ENCODE measurements around the gene SCMH1.
"Not testable (repeated sequence)": the region's sequence is repeated elsewhere in the genome, so short reads cannot be mapped to it uniquely, and the experiment has no call there.

The SCMH1 gene

DNA sequence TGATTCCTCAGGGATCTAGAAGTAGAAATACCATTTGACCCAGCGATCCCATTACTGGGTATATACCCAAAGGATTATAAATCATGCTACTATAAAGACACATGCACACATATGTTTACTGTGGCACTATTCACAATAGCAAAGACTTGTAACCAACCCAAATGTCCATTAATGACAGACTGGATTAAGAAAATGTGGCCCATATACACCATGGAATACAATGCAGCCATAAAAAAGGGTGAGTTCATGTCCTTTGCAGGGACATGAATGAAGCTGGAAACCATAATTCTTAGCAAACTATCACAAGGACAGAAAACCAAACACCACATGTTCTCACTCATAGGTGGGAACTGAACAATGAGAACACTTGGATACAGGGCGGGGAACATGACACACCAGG lies 30.5 kb downstream of the SCMH1 start:
- DNase-seq (ENCODE audit: low read depth): not testable (repeated sequence)

DNA sequence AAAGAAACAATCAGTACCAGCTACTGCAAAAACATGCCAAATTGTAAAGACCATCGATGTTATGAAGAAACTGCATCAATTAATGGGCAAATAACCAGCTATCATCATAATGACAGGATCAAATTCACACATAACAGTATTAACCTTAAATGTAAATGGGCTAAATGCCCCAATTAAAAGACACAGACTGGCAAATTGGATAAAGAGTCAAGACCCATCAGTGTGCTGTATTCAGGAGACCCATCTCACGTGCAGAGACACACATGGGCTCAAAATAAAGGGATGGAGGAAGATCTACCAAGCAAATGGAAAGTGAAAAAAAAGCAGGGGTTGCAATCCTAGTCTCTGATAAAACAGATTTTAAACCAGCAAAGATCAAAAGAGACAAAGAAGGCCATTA lies 35.1 kb downstream of the SCMH1 start:
- DNase-seq (ENCODE audit: low read depth): not testable (repeated sequence)

DNA sequence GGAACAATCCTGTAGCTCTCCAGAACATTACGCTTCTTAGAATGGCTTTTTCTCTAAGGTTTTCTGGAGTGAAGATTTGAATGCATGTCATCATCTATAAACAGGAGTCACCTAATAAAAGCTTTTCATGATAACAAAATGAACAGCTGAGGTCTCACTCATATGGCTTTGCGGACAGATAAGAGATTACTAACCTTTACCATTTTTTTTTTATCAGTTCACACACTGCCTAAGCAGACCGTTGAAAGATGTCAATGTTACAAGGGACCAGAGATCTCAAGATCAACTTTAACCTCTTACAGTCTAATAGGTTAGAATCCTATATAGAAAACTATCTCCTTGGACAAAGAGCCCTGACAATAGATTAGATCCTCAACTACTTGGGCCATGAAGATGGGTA lies 41.4 kb downstream of the SCMH1 start:
- no peak for DNase-seq (ENCODE audit: low read depth)

DNA sequence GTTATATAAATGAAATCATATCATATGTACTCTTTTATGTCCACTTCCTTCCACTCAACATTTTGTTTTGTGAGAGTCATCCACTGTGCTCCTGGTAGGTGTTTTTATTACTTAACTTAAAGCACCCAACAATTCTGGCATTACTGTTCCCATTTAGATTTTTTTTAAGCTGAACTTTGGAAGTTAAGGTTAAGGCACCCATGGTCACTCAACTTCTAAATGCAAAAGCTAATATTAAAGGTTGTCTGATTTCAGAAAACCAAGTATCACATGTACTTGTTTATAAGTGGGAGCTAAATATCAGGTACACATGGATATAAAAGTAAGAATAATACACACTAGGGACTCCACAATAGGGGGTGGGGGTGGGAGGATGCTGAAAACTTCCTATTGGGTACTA lies 42.7 kb downstream of the SCMH1 start:
- DNase-seq (ENCODE audit: low read depth): no peak

DNA sequence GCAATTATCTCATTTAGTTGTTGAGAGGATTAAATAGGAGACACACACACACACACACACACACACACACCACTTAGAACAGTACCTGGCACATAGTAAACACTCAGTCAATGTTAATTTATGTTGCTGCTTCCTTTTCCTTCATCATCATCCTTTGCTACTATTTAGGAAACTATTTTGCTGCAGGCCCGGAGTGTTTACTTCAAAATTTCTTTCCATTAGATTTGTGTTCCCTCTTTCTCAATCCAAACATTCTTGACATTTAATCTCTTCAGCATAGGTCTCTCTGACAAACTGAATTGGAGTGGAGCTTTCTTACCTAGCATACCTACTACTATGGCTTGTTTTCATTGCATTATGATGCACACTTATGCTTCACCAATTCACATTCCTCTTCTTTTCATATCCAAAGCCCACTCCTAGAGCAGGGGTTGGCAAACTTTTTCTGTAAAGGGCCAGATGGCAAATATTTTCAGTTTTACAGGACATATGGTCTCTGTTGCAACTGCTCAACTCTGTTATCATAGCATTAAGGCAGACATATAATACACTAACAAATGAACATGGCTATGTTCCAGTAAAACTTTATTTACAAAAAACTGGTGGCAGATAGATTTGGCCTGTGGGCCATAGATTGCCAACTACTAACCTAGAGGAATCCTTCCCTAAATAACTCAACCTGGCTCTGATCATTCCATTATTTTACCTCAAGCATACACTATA lies 49.5 kb downstream of the SCMH1 start:
- DNase-seq (ENCODE audit: low read depth): no peak

DNA sequence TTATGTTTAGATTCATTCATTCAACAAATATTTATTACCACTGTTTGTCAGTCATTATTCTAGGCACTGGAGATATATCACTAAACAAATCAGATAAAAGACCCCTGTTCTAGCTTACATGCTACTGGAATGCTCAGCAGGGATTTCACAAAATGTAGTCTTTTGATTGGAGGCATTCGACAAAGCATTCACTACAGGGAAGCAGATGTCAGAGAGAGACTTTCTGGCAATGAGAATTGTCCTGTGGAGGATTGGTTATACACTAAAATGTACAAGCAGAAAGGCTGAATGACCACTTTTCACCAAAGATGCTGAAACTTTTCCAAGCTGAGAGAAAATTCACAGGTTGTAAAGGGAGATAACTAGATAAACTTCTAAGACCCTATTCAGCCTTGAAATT lies 57.7 kb downstream of the SCMH1 start:
- no peak for DNase-seq (ENCODE audit: low read depth)

DNA sequence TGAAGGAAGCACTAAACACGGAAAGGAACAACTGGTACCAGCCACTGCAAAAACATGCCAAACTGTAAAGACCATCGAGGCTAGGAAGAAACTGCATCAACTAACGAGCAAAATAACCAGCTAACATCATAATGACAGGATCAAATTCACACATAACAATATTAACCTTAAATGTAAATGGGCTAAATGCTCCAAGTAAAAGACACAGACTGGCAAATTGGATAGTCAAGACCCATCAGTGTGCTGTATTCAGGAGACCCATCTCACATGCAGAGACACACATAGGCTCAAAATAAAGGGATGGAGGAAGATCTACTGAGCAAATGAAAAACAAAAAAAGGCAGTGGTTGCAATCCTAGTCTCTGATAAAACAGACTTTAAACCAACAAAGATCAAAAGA lies 63.9 kb downstream of the SCMH1 start:
- not testable (repeated sequence) for DNase-seq (ENCODE audit: low read depth)

DNA sequence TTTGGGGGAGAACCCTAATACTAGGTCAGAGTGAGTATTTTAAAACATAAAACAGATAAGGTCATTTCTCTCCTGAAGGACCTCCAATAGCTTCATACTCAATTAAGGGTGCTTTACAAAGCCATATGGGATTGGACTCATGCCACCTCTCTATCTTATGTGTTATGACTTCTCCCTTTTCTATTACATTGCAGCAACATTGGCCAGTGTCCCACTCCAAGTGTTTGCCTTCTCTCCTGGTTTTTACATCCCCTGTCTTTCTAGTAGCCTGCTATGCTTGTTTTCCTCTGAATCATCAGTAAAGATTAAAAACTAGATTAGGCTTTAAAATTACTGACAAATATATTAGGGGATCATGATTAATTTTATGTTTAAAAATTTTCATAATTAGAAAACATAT lies 66.6 kb downstream of the SCMH1 start:
- DNase-seq (ENCODE audit: low read depth): no peak

DNA sequence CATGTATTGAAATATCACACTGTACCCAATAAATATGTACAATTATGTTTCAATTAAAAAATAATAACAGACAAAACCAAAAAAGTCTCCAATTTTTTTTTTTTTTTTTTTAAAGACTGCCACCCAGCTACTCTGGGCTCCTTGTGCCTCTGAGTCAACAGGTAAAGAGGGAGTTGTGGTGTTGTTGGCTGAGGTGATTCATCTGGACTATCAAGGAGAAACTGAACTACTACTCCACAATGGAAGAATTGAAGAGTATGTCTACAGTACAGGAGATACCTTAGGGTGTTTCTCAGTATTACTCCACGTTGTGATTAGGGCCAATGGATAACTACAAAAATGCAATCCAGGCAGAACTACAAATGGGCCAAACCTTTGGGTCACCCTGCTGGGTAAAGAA lies 67.9 kb downstream of the SCMH1 start:
- DNase-seq (ENCODE audit: low read depth): no peak

DNA sequence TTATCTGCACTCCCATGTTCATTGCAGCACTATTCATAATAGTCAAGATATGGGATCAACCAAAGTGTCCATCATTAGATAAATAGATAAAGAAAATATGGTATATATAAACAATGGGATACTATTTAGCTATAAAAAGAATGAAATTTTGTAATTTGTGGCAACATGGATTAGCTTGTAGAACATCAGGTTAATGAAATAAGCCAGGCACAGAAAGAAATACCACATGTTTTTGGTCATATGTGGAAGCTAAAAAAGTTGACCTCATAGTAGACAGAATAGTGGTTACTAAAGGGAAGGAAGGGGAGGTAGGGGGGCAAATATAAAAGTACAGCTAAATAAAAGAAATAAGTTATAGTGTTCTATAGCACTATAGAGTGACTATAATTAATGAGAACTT lies 68.5 kb downstream of the SCMH1 start:
- DNase-seq (ENCODE audit: low read depth): no peak

DNA sequence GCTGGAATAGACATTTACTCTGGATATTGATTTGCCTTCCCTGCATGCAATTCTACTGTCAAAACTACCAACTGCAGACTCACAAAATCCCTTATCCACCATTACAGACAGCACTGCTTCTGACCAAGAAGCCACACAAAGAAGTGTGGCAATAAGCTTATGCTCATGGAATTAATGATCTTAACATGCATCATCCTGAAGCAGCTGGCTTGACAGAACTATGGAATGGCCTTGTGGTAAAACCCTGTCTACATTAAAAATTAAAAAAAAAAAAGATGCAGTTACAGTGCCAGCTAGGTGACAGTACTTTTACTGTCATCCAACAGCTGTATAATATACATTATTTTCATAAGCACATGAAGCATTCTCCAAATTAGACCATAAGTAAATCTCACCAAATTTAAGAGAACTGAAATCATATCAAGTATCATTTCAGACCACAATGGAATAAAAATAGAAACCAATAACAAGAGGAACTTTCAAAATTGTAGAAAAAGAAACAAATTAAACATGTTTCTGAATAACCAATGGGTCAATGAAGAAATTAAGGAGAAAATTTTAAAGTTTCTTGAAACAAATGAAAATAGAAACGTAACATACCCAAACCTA lies 70.7 kb downstream of the SCMH1 start:
- DNase-seq (ENCODE audit: low read depth): no peak

DNA sequence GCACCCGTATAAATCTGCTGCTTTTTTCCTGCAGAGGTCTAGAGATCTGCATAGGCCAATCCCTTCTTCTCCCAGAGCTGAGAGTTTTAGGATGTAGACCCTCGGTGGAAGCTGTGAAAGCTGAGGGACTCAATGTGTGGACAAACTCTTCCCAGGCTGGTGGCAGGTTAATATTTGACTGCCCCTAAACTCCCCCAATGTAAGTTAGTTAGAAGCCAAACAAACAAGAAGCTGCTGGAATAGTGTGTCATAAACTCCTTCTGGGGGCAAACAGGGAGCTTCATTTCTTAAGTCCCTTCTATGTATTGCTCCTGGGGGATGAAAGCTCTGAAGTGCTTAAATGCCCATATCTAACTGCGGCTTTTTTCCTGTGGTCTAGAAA lies 72.3 kb downstream of the SCMH1 start:
- DNase-seq (ENCODE audit: low read depth): no peak

DNA sequence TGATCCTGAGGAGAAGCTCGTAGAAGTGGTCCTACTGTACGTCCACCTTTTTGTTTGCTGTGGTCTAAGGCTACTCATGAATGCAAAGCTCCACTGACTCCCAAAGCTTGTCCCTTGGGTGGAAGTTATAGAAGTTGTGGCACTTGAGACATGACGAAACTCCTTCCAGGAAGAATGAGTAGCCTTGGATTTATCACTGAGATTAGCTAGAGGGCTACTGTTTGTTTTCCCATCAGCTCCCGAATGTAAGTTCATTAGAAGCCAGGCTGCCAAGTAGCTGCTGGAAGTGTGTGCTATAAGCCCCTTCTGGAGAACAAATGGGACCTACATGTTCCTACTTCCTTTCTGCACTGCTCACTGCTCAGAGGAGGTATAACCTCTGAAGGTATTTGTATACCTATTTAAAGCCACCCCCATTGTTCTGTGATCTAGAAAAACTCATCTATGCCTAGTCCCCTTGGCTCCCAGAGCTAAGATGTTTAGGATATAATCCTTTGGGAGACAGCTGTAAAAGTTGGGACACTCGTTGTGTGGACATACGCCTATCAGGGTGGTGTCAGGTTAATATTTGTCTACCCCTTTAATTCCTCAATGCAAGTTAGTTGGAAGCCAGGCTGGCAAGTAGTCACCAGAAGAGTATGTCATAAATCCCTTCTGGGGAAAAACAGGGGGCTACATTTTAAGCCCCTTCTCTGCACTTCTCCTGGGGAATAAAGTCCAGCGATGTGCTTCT lies 72.9 kb downstream of the SCMH1 start:
- no peak for DNase-seq (ENCODE audit: low read depth)

DNA sequence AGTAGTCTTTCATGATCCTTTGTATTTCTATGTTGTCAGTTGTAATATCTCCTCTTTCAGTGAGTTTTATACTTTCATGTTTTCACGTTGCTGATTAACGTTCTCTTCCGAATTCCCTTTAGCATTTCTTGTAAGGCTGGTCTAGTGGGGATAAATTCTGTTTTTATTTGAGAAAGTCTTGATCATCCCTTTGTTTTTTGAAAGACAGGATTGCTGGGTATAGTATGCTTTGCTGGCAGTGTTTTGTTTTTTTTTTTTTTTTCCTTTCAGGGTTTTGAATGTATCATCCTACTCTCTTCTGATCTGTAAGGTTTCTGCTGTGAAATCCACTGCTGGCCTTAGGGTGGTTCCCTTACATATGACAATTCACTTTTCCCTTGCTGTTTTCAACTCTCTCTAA lies 74.4 kb downstream of the SCMH1 start:
- no peak for DNase-seq (ENCODE audit: low read depth)

DNA sequence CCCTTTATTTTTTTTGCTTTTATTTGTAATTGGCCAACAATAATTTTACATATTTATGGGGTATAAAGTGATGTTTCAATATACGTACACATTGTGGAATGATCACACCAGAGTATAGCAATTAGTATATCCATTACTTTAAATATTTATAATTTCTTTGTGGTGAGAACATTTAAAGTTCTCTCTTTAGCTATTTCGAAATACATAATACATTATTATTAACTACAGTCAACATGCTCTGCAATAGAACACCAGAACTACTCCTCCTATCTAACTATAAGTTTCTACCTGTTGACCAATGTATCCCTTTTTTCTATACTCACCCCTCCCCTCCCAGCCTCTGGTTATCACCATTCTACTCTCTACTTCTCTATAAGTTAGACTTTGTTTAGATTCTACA lies 77.4 kb downstream of the SCMH1 start:
- no peak for DNase-seq (ENCODE audit: low read depth)

DNA sequence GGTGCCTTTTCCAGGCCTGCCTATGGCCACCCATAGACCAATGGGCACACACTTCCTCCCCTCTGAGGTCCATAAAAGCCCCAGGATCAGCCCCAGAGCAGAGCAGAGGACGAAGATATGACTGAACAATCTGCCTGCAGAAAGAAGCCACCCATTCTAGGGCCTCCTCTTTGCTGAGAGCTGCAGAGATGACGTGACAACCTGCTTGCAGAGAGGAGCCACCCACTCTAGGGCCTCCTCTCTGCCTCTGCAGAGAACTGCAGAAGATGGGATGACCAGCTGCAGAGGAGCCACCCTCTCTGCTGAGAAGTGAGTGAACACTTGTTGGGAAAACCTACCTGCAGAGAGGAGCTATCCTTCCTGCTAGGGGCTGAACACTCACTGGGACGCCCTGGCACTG lies 79.7 kb downstream of the SCMH1 start:
- no peak for DNase-seq (ENCODE audit: low read depth)

DNA sequence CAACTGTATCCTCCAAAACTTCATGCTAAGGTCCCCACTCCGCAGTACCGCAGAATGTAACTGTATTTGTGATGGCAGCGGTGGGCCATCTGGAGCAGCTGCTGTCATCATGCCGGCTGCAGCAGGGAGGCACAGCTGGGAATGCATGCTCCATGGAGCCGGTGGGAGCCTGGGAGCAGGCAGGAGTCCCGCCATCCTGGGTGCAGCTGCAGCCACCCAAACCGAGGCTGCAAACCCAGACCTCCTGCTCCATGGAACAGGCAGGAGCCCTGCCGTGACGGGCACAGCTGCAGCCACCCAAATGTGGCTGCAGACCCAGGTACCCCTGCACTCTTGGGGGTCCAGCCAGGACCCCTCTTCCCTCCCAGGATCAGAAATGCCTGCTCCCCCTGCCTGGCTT lies 80.3 kb downstream of the SCMH1 start:
- DNase-seq (ENCODE audit: low read depth): no peak

DNA sequence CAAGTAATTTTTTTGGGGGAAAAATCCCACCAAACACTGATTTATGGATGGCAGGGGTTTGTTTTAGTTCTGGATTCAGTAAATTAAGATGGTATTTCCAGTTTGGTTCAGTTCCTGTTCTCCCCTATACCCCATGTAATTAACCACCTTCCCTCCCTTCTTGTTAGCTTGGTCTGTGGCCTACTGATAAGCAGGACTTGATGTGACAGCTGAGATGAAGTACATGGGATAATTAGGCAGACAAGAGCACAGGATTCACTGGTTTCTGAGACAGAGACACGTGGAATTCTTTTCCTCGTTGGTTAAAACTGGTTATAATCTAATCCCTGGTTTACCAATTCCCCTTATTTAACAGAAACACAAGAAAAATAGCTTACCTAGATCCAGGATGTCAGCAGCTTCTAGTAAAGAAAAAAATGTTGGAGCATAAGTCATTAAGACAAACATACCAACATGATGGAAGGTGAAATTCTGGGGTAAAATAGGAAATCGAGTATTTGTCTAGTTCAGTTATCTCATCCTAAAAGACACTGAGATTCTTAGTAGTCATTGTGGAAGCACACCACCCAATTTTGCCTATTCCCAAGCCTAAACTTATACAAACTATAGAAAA lies 81.5 kb downstream of the SCMH1 start:
- DNase-seq (ENCODE audit: low read depth): no peak

DNA sequence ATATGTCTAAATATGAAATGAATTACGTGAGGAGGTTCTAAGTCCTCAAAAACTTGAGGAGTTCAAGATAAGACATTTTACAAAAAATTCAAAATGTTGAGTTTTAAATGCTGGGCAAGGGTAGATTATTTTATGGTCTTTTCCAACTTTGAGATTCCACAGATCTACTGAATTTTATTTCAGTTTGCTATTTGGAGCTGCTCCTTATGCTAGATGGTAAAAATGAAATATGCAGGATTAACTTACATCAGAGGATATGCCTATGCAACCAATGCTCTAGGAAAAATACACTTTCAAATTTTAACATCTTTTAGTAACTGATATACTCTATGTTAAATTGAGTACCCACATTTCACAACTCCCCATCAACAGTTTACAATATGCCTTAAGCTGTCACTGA lies 83.1 kb downstream of the SCMH1 start:
- no peak for DNase-seq (ENCODE audit: low read depth)

DNA sequence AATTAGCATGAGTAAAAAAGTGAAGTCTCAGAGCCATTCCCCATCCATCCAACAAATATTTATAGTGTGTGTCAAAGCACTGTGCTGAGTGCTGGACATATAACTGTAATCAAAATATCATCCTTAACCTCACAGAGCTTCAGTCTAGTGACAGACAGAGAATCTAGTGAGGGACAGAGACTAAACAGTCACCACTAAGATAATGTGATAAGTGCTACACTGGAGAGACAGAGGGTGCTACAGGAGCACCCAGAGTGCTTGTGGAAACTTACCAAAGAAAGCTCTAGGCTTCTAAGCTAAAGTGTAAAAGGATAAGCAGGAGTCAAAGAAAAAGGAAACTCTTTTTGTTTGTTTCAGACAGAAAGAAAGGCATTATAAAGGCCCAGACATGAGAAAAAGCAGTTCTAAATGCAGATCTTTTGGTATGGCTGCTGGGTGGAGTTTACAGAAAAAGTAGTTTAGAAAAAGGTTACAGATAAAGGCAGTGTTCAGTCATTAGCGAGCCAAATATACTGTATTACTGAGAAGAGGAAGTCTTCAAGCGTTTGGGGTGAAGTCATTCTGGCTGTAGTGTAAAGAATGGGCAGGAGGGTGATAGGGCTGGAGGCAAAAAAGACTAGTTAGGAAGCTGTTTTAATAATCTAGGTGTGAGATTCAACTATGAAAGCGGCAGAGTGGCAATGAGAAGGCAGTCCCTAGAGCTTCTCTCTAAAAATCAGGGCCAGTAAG lies 83.8 kb downstream of the SCMH1 start:
- no peak for DNase-seq (ENCODE audit: low read depth)

DNA sequence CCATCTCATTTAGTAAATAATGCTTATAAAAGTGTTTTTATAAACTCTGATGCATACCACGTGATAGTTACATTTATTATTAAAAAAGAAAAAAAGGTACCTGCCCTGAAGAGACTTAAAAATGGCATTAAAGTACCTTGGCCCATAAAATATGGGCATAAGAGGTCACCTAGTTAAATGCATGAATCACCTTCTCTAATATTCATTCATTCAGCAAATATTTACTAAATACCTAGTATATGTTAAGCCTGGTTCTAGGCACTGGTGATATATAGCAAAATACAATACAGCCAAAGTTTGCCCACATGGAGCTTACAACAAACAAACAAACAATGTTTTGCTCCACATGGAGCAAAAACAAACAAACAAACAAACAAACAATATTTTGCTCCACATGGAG lies 87.0 kb downstream of the SCMH1 start:
- DNase-seq (ENCODE audit: low read depth): no peak

DNA sequence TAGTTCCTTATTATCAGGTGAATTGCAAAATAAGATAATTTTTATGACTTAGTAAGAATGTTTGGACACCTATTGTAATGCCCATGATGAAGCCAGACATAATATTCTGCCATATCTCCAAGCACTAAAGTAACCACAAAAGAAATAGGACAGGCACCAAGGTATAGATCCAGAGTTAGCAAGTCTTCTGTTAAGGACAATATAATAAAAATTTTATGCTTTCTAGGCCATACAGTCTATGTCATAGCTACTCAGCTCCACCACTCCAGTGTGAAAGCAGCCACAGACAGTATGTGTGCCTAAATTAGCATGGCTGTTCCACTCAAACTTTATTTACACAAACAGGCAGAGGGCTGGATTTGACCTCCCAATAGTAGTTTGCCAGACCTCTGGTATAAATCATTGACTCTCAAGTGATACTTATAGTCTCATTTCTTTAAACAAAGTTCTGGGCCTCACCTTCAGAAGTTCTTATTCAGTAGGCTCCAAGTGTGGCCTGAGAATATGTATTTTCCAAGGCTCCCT lies 88.3 kb downstream of the SCMH1 start:
- no peak for DNase-seq (ENCODE audit: low read depth)
